ENCODE measurements around the gene MAP2K7. TPM values are rescaled to one million over a fixed set of nuclear protein-coding genes. Genes with fewer than 3 reads are reported as not detected.

The MAP2K7 gene
- total RNA-seq, 4 donors from 2014 or later: 23.1 to 47.8 (median 30.9) TPM

DNA sequence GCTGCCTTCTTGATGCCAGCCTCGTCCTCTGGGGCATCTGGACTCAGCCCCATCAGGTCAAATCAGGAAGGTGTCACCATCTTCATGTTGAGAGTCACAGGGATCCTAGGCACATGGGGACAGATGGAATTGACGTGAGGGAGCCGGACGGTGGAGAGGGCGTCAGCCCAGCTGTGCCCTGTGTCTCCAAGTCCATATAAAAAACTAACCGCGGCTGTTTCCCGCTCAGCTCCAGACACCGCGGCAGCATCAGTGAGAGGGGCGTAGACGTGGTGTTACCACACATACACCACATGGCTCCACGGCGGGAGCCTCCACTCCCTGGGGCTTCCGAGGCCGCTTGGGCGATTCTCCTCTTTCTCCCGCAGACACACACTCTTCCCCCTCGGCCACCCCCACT is 23.8 kb upstream of the MAP2K7 start:
- 74 to 77% methylated on average over 19 of the region's 19 CpGs for WGBS, 2 donors
- intact Hi-C loops (cut with DNase I; ENCODE audit: low total_unique reads): loop anchor here (5.0 kb wide), 1 partner anchor 1283 kb away; no protein-coding TSS in a partner anchor

DNA sequence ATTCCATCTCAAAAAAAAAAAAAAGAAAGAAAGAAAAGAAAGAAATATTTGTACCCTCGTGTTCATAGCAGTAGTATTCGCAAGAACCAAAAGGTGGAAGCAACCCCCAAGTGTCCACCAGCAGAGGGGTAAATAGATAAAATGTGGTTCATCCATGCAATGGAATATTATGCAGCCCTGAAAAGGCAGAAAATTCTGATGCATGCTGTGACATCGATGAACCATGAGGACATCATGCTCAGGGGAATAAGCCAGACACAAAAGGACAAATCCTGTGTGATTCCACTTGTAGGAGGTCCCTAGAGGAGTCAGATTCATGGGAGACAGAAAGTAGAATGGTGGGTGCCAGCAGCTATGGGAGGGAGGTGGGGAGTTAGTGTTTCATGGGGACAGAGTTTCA is 21.8 kb upstream of the MAP2K7 start:
- WGBS, 2 donors: 88 to 95% methylated on average over 3 of the region's 3 CpGs
- no peak for DNase-seq (ENCODE audit: low spot score in 2 of 2)
- TF ChIP-seq POLR2A (IDR thresholded peaks at IDR 0.05): no peak
- TF ChIP-seq, protein P1, sequence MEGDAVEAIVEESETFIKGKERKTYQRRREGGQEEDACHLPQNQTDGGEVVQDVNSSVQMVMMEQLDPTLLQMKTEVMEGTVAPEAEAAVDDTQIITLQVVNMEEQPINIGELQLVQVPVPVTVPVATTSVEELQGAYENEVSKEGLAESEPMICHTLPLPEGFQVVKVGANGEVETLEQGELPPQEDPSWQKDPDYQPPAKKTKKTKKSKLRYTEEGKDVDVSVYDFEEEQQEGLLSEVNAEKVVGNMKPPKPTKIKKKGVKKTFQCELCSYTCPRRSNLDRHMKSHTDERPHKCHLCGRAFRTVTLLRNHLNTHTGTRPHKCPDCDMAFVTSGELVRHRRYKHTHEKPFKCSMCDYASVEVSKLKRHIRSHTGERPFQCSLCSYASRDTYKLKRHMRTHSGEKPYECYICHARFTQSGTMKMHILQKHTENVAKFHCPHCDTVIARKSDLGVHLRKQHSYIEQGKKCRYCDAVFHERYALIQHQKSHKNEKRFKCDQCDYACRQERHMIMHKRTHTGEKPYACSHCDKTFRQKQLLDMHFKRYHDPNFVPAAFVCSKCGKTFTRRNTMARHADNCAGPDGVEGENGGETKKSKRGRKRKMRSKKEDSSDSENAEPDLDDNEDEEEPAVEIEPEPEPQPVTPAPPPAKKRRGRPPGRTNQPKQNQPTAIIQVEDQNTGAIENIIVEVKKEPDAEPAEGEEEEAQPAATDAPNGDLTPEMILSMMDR (IDR thresholded peaks at IDR 0.05): no peak
- H3K4me3 ChIP-seq (ENCODE audit: low read depth, poor library complexity, severe bottlenecking): no peak overlapping the region
- intact Hi-C loops (cut with DNase I; ENCODE audit: low total_unique reads): loop anchor here (5.0 kb wide), 1 partner anchor 1285 kb away; no protein-coding TSS in a partner anchor

More for the DNA sequence above, 23.8 kb upstream of the MAP2K7 start:
- DNase-seq (ENCODE audit: low spot score in 2 of 2): no peak
- H3K4me3 ChIP-seq (ENCODE audit: low read depth, poor library complexity, severe bottlenecking): no peak overlapping the region
- TF ChIP-seq POLR2A (IDR thresholded peaks at IDR 0.05): no peak
- TF ChIP-seq, protein P1 (IDR thresholded peaks at IDR 0.05): no peak

DNA sequence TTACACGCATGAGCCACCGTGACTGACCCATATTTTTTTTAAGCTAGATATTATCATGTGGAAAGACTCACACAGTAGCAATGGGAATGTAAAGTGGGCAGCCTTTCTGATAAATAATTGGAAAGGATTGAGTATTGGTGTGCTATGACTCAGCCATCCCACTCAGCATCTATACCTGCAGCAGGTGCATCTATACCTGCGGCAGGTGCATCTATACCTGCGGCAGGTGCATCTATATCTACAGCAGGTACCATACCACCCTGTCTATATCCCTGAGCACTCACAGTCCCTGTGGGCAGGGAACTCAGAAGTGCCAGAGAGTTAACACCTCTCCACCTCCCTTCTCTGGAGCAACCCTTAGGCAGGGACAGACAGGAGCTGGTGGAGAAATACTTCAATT is 20.6 kb upstream of the MAP2K7 start:
- TF ChIP-seq, protein P1 (IDR thresholded peaks at IDR 0.05): no peak
- TF ChIP-seq POLR2A (IDR thresholded peaks at IDR 0.05): no peak
- DNase-seq (ENCODE audit: low spot score in 2 of 2): no peak
- intact Hi-C loops (cut with DNase I; ENCODE audit: low total_unique reads): loop anchor here (5.0 kb wide), 1 partner anchor 1286 kb away; no protein-coding TSS in a partner anchor
- WGBS, 2 donors: 73 to 86% methylated on average over 4 of the region's 4 CpGs
- no peak overlapping the region for H3K4me3 ChIP-seq (ENCODE audit: low read depth, poor library complexity, severe bottlenecking)

DNA sequence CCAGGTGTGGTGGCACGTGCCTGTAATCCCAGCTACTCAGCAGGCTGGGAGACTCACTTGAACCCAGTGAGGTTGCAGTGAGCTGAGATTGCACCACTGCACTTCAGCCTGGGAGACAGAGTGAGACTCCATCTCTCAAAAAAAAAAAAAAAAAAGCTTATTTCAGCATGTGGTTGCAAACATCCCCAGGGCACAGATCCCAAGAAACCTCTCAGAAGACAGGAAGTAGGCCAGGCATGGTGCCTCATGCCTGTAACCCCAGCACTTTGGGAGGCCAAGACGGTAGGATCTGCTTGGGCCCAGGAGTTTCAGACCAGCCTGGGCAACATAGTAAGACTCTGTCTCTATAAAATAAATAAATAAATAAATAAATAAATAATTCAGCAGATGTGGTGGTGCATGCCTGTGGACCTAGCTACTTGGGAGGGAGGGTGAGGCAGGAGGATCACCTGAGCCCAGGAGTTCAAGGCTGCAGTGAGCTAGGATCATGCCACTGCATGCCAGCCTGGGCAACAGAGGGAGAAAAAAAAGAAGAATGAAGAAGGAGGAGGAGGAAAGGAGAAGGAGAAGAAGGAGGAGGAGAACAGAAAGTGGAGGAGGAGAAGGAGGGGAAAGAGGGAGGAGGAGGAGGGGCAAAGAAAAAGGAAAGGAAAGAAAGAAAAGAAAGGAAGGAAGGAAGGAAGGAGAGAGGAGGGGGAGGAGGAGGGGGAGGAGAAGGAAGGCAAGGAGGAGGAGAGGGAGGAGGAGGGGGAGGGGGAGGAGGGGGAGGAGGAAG is 19.7 kb upstream of the MAP2K7 start:
- 65 to 70% methylated on average over 2 of the region's 2 CpGs for WGBS, 2 donors
- no peak overlapping the region for H3K4me3 ChIP-seq (ENCODE audit: low read depth, poor library complexity, severe bottlenecking)
- intact Hi-C loops (cut with DNase I; ENCODE audit: low total_unique reads): loop anchor here (5.0 kb wide), 1 partner anchor 1287 kb away; no protein-coding TSS in a partner anchor
- no peak for DNase-seq (ENCODE audit: low spot score in 2 of 2)
- TF ChIP-seq, protein P1 (IDR thresholded peaks at IDR 0.05): no peak
- TF ChIP-seq POLR2A (IDR thresholded peaks at IDR 0.05): no peak

DNA sequence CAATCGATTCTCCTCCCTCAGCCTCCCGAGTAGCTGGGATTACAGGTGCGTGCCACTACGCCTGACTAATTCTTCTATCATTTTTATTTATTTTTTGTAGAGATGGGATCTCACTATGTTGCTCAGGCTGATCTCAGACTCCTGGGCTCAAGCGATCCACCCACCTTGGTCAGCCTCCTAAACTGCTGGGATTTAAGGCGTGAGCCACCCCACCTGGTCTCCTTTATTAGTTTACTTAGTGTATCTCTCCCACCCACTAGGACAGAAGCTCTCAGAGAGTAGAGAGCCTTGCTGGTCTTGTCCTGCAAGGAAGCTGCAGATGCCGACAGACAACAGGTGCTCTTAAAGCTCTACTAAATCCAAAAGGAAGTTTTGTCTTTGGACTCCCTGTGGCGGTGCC is 17.9 kb upstream of the MAP2K7 start:
- no peak for DNase-seq (ENCODE audit: low spot score in 2 of 2)
- WGBS, 2 donors: 91 to 92% methylated on average over 8 of the region's 8 CpGs
- intact Hi-C loops (cut with DNase I; ENCODE audit: low total_unique reads): no loop called here

More for the DNA sequence above, 17.9 kb upstream of the MAP2K7 start:
- no peak overlapping the region for H3K4me3 ChIP-seq (ENCODE audit: low read depth, poor library complexity, severe bottlenecking)
- TF ChIP-seq POLR2A (IDR thresholded peaks at IDR 0.05): no peak
- TF ChIP-seq, protein P1 (IDR thresholded peaks at IDR 0.05): no peak

Measured in lower leg skin (tissue), 4 donors.